ENCODE measurements around the gene TCEAL1.

- TF ChIP-seq CTCF (optimal IDR thresholded peaks at IDR 0.05 in 1 of 3, IDR thresholded peaks at IDR 0.05 in 1 of 3, conservative IDR thresholded peaks at IDR 0.05 in 1 of 3; ENCODE audit: extremely low read depth in 1 of 3, insufficient read depth in 2 of 3, low read length in 3 of 3) (no peak), EZH2 (IDR thresholded peaks at IDR 0.05; ENCODE audit: low read length) (no peak)
Measured at GRCh38 chrX:103663981-103664762, 35.4 kb downstream of the TCEAL1 start.

All from keratinocyte (primary cell).